ENCODE results near the gene KBTBD12.

KBTBD12 gene

GRCh38 chr3:128036119-128036518, 121.1 kb downstream of the KBTBD12 start:
- DNase-seq = no peak
